GM19372 (cell line): ENCODE measurements around the gene CRADD.

Experiments used
- ATAC-seq: cut with Tn5 transposase; IDR thresholded peaks from one replicate; pipeline ENCODE4 v1.9.1; 2021; ENCODE audit warnings: mild to moderate bottlenecking, low read depth, moderate library complexity; ENCODE audit not compliant: unreplicated experiment

Gene CRADD

GRCh38 chr12:93886533-93887511 is 209.6 kb downstream of the CRADD start:
- no peak for ATAC-seq

GRCh38 chr12:93888964-93889363 is 211.8 kb downstream of the CRADD start:
- no peak for ATAC-seq

DNA sequence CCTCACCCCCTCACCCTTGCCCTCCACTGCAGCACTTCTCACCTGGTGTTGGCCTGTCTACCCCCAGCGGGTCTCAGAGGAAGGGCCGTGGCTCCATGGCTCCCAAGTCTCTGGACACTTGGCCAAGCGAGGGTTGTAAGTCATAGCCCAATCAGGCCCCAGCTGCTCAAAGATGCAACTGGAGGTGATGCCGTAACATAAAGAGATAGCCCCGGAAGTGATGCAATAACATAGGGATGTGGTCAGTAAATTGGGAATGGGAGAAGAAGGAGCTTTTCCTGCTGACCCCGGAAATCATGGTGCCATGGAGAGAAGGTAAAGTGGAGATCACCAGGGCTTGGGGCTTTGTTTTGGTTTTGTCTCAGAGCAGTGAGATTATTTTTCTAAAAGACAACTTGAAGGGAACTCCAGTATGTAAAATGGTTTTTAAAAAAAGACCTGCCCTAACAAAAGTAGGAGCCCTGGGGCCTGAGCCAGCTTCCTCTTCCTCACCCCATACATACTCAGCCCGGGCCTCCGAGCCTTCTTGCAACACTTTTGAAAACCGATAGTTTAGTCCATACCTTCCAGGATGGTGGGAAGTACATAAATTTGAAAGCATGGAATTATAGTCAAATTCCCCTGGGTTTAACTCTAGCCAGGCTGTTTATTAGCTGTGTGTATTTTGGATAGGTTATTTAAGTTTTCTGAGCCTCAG is 212.5 kb downstream of the CRADD start:
- ATAC-seq: no peak

- ATAC-seq: no peak
Measured at GRCh38 chr12:93892423-93893268, 215.5 kb downstream of the CRADD start.

GRCh38 chr12:93894391-93895088 is 217.4 kb downstream of the CRADD start:
- no peak for ATAC-seq

DNA sequence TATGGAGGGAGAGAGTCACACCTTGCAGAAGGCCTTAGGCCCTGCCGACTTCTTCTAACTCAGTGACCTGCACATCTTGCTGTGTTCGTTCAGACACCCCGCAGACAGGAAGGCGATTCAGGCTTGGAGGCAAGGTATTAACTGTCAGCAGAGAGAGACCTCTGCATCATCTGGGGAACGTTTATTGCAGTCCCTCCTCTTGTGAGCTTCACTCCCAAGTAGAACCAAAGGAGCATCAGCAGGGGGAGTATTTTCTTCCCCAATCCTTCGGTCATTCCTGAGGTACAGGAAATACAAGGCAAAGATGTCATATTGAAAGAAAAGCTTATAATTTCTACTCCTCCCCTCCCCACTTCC is 217.9 kb downstream of the CRADD start:
- no peak for ATAC-seq

DNA sequence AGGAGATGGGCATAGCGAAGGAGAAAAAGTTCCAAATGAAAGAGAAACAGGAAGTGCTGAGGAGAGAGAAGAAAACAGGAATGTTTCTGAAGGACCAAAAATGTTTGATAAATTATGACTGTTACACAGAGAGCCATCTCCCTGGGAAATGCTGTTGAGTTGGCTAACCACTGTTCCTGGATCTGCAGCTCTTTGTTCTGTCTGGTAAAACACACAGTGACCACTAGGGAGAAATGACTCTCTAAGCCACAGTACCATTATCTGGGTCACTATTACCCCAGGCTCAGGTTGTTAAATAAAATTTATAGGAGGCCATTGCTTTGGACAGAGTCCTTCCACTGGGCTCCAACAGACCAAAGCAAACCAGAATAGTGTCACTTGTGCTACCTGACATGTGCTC is 219.3 kb downstream of the CRADD start:
- no peak for ATAC-seq

DNA sequence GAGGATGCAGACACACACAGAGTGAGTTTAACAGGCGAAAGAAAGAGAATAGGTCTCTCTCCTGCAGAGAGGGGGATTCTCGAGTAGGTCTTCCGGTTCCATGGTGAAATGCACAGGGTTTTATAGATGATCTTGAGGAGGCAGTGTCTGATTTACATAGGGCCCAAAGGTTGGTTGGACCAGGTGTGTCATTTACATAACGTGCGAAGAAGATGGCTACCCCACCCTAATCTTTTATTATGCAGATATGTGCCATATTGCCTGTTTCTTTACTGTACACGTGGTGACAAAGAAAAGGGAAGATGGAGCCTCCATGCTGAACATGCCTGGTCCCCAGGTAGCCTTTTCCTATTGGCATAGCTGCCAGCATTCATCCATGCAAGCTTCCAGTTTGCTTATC is 219.8 kb downstream of the CRADD start:
- no peak for ATAC-seq

- no peak for ATAC-seq
Measured at GRCh38 chr12:93901739-93902138, 224.6 kb downstream of the CRADD start.

GRCh38 chr12:93902192-93902591 is 225.0 kb downstream of the CRADD start:
- no peak for ATAC-seq

- ATAC-seq: no peak
Measured at GRCh38 chr12:93902736-93903562, 225.8 kb downstream of the CRADD start.

DNA sequence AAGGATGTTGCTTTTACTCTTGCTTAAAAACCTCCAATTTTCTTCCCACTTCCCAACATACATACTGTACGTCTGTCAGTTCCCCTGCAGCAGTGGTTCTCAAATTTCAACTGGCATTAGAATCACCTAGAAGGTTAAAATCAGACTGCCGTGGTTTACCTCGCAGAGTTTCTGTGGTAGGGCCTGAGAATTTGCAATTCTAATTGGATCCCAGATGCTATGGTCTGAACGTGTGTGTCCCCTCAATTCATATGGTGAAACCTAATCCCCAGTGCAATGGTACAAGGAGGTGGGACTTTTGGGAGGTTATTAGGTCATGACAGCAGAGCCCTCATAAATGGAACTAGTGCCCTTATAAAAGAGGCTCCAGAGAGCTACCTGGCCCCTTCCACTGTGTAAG is 226.9 kb downstream of the CRADD start:
- ATAC-seq: no peak

GRCh38 chr12:93908264-93908663 is 231.1 kb downstream of the CRADD start:
- ATAC-seq: no peak

DNA sequence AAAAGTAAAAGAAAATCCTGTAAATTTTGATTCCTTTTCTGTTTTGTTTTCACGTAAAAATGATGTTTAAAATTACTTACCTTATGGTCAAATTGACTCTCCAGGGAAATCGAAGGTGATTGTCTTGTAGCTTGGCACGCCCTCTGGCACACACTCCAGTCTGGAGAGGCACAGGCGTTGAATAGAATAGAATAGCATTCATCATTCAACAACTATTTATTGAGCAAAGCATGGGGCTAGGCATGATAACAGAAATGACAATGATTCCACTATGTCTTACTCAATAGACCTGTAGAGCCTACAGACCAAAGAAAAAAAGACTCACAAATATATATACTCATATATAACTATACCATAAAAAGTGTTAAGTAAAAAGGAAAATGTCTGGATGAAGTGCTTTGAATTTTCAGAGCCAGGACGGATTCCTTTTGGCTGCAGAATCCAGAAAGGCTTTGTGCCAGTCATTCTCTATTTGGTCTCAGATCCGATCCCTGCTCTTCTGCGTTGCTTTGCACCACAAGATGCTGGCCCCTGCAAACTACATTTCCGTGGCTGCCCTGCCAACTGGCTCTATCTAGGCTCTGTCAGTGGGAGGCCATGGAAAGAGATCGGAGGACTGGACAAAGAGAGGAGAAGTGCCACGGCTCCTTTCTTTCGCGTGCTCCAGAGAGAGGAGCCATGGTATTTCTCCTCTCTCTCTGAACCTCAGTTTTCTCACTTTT is 231.8 kb downstream of the CRADD start:
- no peak for ATAC-seq

DNA sequence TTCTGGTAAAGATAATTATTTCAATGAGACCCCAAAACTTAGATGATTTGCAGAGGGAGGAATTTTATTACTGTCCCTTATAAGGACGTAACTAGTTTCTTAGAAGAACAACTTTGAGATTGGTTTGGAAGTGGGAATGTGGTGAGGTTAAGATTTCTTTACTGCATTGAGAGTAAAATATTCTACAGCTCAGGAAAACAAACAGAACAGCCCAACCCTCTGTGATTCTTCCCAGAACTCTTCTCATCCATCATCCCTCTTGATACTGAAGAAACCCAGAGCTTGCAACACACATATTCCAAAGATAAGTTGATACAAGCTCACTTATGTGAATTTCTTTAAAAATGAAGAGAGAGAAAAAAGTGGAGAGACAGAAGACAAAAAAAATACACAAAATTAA is 234.2 kb downstream of the CRADD start:
- no peak for ATAC-seq

DNA sequence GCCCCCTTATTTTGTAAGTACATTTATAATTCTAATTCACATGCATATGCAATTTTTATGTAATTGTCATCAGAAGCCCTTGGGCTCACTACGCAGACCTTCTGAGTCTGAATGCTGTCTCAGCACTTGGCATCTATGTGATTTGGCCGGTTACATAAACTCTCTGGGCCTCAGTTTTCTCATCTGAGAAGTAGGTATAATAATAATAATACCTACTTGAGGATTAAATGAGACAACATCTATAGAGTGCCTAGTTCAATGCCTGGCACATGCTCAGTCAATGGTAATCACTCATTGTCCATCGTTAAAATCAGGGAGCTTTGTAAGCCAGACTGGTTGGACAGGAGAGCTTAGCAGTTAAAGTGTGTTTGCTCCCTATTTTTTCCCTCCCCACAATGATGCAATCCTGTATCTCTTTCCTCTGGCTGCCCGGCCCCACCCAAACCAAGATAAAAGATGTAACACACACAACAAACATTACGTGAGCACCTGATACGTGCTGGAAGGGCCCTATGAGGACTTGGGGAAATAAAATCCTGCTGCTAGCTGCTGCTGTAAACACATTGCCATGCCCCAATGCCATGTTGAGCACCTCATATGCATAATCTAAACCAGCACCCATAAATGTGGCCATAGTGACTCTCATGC is 235.0 kb downstream of the CRADD start:
- ATAC-seq: no peak

DNA sequence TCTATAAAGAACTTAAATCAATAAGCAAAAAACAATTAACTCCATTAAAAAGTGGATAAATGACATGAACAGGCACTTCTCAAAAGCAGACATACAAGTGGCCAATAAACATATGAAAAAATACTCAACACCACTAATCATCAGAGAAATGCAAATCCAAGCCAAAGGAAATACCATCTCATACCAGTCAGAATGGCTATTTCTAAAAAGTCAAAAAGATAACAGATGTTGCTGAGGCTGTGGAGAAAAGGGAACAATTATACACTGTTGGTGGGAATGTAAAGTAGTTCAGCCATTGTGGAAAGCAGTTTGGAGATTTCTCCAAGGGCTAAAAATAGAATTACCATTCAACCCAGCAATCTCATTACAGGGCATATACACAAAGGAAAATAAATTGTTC is 236.7 kb downstream of the CRADD start:
- no peak for ATAC-seq

- no peak for ATAC-seq
Measured at GRCh38 chr12:93914281-93914680, 237.1 kb downstream of the CRADD start.
